Hepatocyte (in vitro differentiated cells): ENCODE measurements around the gene UCMA. TPM values are rescaled to one million over a fixed set of nuclear protein-coding genes. Genes with fewer than 3 reads are reported as not detected.

Source experiments
- DNase-seq: peaks from one replicate; pipeline ENCODE4 v3.0.0-alpha.2; 2016; ENCODE audit warnings: low spot score
- H2AFZ ChIP-seq: fragments of 200-600 bp; sonication (generic); 2 replicates; pipeline ENCODE4 v1.6.0; 2016; ENCODE audit warnings: antibody characterized with exemption, mild to moderate bottlenecking
- H3K27ac ChIP-seq: fragments of 200-600 bp; sonication (generic); 2 replicates; pipeline ENCODE4 v1.5.1; 2016; ENCODE audit warnings: mild to moderate bottlenecking
- H3K27me3 ChIP-seq: fragments of 200-600 bp; sonication (generic); 2 replicates; pipeline ENCODE4 v1.6.1; 2016
- H3K36me3 ChIP-seq: fragments of 200-600 bp; sonication (generic); replicated peaks from 2 replicates; pipeline ENCODE4 v1.5.1; 2016; ENCODE audit warnings: low read depth; ENCODE audit not compliant: insufficient read depth
- H3K4me1 ChIP-seq: fragments of 200-600 bp; sonication (generic); 2 replicates; pipeline ENCODE4 v1.5.1; 2016; ENCODE audit warnings: mild to moderate bottlenecking, moderate library complexity; ENCODE audit not compliant: insufficient read depth
- H3K4me2 ChIP-seq: fragments of 200-600 bp; sonication (generic); 2 replicates; pipeline ENCODE4 v1.6.0; 2016
- H3K4me3 ChIP-seq: fragments of 200-600 bp; sonication (generic); 2 replicates; pipeline ENCODE4 v1.5.1; 2016; ENCODE audit warnings: mild to moderate bottlenecking
- H3K79me2 ChIP-seq: fragments of 200-600 bp; sonication (generic); 2 replicates; pipeline ENCODE4 v1.6.0; 2017; ENCODE audit warnings: mild to moderate bottlenecking
- H3K9me2 ChIP-seq: fragments of 200-600 bp; sonication (generic); replicated peaks from 2 replicates; pipeline ENCODE4 v1.6.0; 2017; ENCODE audit warnings: mild to moderate bottlenecking; ENCODE audit not compliant: insufficient read depth
- H3K9me3 ChIP-seq: fragments of 200-600 bp; sonication (generic); 2 replicates; pipeline ENCODE4 v1.5.1; 2016; ENCODE audit warnings: low read depth, mild to moderate bottlenecking
- H4K20me1 ChIP-seq: fragments of 200-600 bp; sonication (generic); 2 replicates; pipeline ENCODE4 v1.6.0; 2016; ENCODE audit warnings: mild to moderate bottlenecking; ENCODE audit not compliant: insufficient read depth, poor library complexity, severe bottlenecking
- EZH2 ChIP-seq: fragments of 200-600 bp; sonication (generic); IDR thresholded peaks from 2 replicates; pipeline ENCODE4 v1.6.1; 2016; ENCODE audit warnings: antibody characterized with exemption, mild to moderate bottlenecking, borderline replicate concordance
- EZH2phosphoT487 ChIP-seq: fragments of 200-600 bp; sonication (generic); IDR thresholded peaks from one replicate; pipeline ENCODE4 v1.6.1; 2018; ENCODE audit warnings: antibody characterized with exemption, mild to moderate bottlenecking, low read depth, moderate library complexity; ENCODE audit not compliant: unreplicated experiment, severe bottlenecking
- WGBS: methylation state at CpG from one replicate; pipeline ENCODE4 v1.1.6; 2016; ENCODE audit warnings: low lambda C conversion rate; ENCODE audit errors: missing lambda C conversion rate; 5-methylcytosine and 5-hydroxymethylcytosine counted together
- polyA plus RNA-seq: library from polyadenylated mRNA; unstranded; fragments of >200 nt; fragmentation: Nextera tagmentation; extraction: Ambion mirVana; gene quantifications from 2 replicates; pipeline ENCODE4 v1.2.1, GENCODE V29; 2016
- total RNA-seq: library from RNA; depleted of rRNA; stranded (reverse); fragments of >200 nt; gene quantifications from 2 replicates; pipeline ENCODE4 v1.2.3, GENCODE V29; 2014
- TF ChIP-seq, protein P1 (sequence below): fragments of 200-600 bp; sonication (generic); IDR thresholded peaks from 2 replicates; pipeline ENCODE4 v1.5.1; 2016; ENCODE audit warnings: antibody characterized with exemption, mild to moderate bottlenecking; ENCODE audit not compliant: poor library complexity

Gene UCMA
- total and polyA plus RNA-seq, 2 experiments from 2014 or later = not detected

DNA sequence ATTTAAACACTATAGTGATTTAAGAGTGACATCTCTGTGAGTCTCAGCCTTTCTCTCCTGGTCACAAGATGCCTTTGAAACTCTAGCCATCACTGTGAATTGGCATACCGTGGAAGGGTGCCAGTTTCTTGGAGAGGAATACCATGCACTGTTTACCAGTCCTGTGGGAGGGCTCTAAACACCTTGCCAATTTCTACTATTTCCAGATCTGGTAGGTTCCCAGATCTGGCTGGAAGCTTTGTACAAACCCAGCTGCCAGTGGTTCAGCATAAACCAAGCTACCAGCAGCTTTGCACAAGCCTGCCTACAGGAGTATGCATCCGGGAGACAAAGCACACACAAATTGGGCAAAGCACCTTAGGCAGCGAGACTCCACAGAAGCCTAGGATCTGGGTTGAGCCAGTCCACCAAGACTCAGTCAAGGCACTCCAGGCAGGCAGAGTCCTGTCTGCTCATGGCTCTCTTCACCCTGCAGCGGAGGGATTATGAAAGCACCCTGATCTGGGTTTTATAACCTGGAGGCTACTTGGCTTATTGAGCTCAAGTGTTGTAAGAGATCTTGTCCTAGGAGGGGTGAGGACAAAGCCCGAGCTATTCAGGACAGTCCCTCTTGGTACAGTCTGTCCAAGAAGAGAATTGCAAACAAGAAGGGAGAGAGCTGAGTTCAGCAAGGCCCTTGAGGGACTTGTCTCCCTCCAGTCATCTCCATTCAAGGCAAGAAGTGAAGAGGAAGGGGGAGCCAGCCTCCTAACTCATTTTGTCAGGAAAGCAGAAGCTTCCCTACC is 49.3 kb downstream of the UCMA start:
- no peak for TF ChIP-seq EZH2phosphoT487
- TF ChIP-seq, protein P1, sequence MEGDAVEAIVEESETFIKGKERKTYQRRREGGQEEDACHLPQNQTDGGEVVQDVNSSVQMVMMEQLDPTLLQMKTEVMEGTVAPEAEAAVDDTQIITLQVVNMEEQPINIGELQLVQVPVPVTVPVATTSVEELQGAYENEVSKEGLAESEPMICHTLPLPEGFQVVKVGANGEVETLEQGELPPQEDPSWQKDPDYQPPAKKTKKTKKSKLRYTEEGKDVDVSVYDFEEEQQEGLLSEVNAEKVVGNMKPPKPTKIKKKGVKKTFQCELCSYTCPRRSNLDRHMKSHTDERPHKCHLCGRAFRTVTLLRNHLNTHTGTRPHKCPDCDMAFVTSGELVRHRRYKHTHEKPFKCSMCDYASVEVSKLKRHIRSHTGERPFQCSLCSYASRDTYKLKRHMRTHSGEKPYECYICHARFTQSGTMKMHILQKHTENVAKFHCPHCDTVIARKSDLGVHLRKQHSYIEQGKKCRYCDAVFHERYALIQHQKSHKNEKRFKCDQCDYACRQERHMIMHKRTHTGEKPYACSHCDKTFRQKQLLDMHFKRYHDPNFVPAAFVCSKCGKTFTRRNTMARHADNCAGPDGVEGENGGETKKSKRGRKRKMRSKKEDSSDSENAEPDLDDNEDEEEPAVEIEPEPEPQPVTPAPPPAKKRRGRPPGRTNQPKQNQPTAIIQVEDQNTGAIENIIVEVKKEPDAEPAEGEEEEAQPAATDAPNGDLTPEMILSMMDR = no peak
- no peak for TF ChIP-seq EZH2
- Histone ChIP-seq H3K4me2 (no peak overlapping the region), H3K9me3 (no peaks in the 10 kb centered on the region), H3K9me2 (no peaks in the 10 kb centered on the region), H3K36me3 (no peaks in the 10 kb centered on the region), H3K4me1 (no peaks in the 10 kb centered on the region), H4K20me1 (no peaks in the 10 kb centered on the region), H3K79me2 (no peaks in the 10 kb centered on the region), H3K27me3 (no peaks in the 10 kb centered on the region), H3K4me3 (no peak overlapping the region), H3K27ac (no peak overlapping the region), H2AFZ (no peak overlapping the region)
- DNase-seq = no peak
- 95% methylated on average over 5 of the region's 5 CpGs for WGBS

DNA sequence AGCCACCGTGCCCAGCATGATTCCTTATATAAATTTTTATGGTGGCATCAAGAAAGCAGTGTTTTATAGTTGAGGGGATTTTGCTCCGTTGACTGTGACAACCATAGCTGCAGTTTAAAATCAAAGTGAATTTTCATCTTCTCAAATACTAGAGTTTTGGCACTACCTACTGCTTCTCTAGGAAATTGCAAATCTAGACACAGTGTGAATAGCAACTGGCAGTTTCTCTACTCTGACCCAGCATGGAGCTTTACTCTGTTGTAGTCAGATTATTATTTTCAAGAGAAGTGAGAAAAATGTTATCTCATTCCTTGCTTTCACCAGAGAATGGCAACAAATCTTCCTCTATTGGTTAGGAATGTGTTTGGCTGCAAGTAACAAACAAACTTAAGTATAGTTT is 49.9 kb downstream of the UCMA start:
- TF ChIP-seq EZH2phosphoT487 = no peak
- TF ChIP-seq, protein P1 = no peak
- no peak for DNase-seq
- 92% methylated on average over 2 of the region's 2 CpGs for WGBS

DNA sequence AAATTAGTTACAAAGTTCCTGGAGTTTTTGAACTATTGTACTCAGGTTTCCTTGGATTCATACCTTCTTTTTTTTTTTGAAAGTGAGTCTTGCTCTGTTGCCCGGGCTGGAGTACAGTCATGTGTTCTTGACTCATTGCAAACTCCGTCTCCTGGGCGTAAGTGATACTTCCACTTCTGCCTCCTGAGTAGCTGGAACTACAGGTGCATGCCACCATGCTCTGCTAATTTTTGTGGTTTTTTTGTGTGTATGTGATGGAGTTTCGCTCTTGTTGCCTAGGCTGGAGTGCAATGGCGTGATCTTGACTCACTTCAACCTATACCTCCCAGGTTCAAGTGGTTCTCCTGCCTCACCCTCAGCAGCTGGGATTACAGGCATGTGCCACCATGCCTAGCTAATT is 50.5 kb downstream of the UCMA start:
- DNase-seq = no peak
- Histone ChIP-seq H3K36me3 (no peaks in the 10 kb centered on the region), H3K9me2 (no peaks in the 10 kb centered on the region), H3K4me3 (no peak overlapping the region), H2AFZ (no peak overlapping the region), H3K4me1 (no peaks in the 10 kb centered on the region), H3K27ac (no peak overlapping the region), H3K4me2 (no peak overlapping the region), H3K79me2 (no peaks in the 10 kb centered on the region), H3K9me3 (no peaks in the 10 kb centered on the region), H3K27me3 (no peaks in the 10 kb centered on the region), H4K20me1 (no peaks in the 10 kb centered on the region)
- 90% methylated on average over 5 of the region's 5 CpGs for WGBS
- no peak for TF ChIP-seq EZH2
- TF ChIP-seq EZH2phosphoT487 = no peak
- TF ChIP-seq, protein P1 = no peak

More for the DNA sequence above, 49.9 kb downstream of the UCMA start:
- no peaks in the 10 kb centered on the region for H3K27me3 ChIP-seq
- H4K20me1 ChIP-seq = no peaks in the 10 kb centered on the region
- H3K4me2 ChIP-seq = no peak overlapping the region
- H3K9me2 ChIP-seq = no peaks in the 10 kb centered on the region
- no peak overlapping the region for H2AFZ ChIP-seq
- no peaks in the 10 kb centered on the region for H3K9me3 ChIP-seq
- no peak overlapping the region for H3K27ac ChIP-seq
- no peaks in the 10 kb centered on the region for H3K79me2 ChIP-seq
- no peak overlapping the region for H3K4me3 ChIP-seq
- H3K4me1 ChIP-seq = no peaks in the 10 kb centered on the region
- H3K36me3 ChIP-seq = no peaks in the 10 kb centered on the region
